Measurements from ENCODE around the gene FAM131A. TPM values are rescaled to one million over a fixed set of nuclear protein-coding genes. Genes with fewer than 3 reads are reported as not detected.

FAM131A gene
- total RNA-seq, 1 experiment from 2014 or later = 14.4 TPM

DNA sequence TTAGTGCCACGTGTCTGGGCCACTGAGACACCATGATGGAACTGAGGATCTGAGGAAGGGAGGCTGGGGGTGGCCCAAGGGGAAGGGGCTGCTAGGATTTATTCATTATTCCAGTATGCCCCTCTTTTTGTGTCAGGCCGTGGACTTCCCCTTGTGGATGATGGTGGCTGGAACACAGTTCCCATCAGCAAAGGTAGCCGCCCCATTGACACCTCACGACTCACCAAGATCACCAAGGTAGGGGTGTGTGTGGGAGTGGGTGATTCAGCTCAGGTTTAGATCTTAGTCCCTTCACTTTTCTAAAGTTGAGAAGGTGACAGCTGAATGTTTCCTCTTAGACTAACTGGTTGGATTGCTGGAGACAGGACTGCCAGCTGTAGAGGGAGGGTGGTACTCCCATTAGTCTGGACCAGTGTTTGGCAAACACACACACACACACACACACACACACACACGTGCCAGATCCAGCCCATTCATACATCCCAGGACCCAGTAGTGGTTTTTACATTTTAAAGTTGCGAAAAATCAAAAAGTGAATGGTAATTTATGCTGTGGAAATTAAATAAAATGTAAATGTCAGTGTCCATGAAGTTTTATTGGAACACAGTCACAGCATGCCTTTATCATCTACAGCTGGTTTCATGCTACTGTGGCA lies 11.6 kb upstream of the FAM131A start:
- no peaks in the 10 kb centered on the region for H3K4me1 Mint-ChIP-seq
- Histone ChIP-seq H2AK5ac (ENCODE audit: insufficient read length, low read length) (no peak overlapping the region), H3K4me2 (ENCODE audit: insufficient read depth, insufficient read length, low read length) (no peak overlapping the region), H3K23ac (ENCODE audit: insufficient read length, low read depth, low read length) (no peak overlapping the region), H3K9ac (ENCODE audit: extremely low read depth, insufficient read length, low read length) (no peak overlapping the region), H2BK12ac (ENCODE audit: insufficient read length, low read depth, low read length) (no peak overlapping the region), H4K5ac (ENCODE audit: insufficient read length, low read depth, low read length) (no peak overlapping the region), H3K27ac (ENCODE audit: insufficient read length, low read depth, low read length) (no peak overlapping the region), H3K56ac (ENCODE audit: insufficient read length, low read depth, low read length) (no peak overlapping the region), H3K4me1 (ENCODE audit: insufficient read depth, low read length) (no peaks in the 10 kb centered on the region), H3K79me2 (ENCODE audit: insufficient read depth, low read length) (no peaks in the 10 kb centered on the region), H2BK15ac (ENCODE audit: low read depth, low read length) (no peak overlapping the region), H3K27me3 (ENCODE audit: insufficient read depth, low read length) (no peaks in the 10 kb centered on the region), H2BK20ac (ENCODE audit: low read depth, low read length, poor library complexity, severe bottlenecking) (no peak overlapping the region), H3K9me3 (ENCODE audit: control insufficient read depth, low read depth, low read length) (no peaks in the 10 kb centered on the region), H2BK120ac (ENCODE audit: low read depth, low read length, poor library complexity, severe bottlenecking) (no peak overlapping the region), H2BK5ac (ENCODE audit: insufficient read length, low read length) (no peak overlapping the region), H3K18ac (ENCODE audit: insufficient read length, low read depth, low read length) (no peak overlapping the region), H4K20me1 (ENCODE audit: control insufficient read depth, insufficient read depth, insufficient read length) (no peaks in the 10 kb centered on the region), H2AFZ (ENCODE audit: low read length) (no peak overlapping the region), H3K4ac (ENCODE audit: low read depth, low read length) (no peak overlapping the region), H3K14ac (ENCODE audit: insufficient read depth, low read length) (no peak overlapping the region), H4K91ac (ENCODE audit: insufficient read length, low read depth, low read length) (no peak overlapping the region), H3T11ph (ENCODE audit: low read length) (no peak overlapping the region), H4K8ac (replicated peaks; ENCODE audit: insufficient read length, low read depth, low read length) (no peak overlapping the region), H3K23me2 (ENCODE audit: insufficient read length, low read depth, low read length, poor library complexity, severe bottlenecking) (no peaks in the 10 kb centered on the region), H3K79me1 (ENCODE audit: insufficient read depth, low read depth, low read length, poor library complexity, severe bottlenecking) (no peaks in the 10 kb centered on the region)
- H3K4me3 Mint-ChIP-seq = no peak overlapping the region
- H3K36me3 Mint-ChIP-seq (ENCODE audit: insufficient read depth in 1 of 3, low read depth in 3 of 3) = peaks cover 89 to 98% (median 97%) of the 10 kb centered on the region in 3 experiments
- no peaks in the 10 kb centered on the region for H3K9me3 Mint-ChIP-seq
- H3K27ac Mint-ChIP-seq = no peak overlapping the region
- no CpG with 5 or more reads among the region's 6 CpGs for WGBS (ENCODE audit: extremely low coverage, insufficient read length, low lambda C conversion rate)
- DNase-seq = no peak
- no peaks in the 10 kb centered on the region; the same call in none of the 2 replicates for H3K27me3 Mint-ChIP-seq (ENCODE audit: low read depth)
- TF ChIP-seq, protein P1, sequence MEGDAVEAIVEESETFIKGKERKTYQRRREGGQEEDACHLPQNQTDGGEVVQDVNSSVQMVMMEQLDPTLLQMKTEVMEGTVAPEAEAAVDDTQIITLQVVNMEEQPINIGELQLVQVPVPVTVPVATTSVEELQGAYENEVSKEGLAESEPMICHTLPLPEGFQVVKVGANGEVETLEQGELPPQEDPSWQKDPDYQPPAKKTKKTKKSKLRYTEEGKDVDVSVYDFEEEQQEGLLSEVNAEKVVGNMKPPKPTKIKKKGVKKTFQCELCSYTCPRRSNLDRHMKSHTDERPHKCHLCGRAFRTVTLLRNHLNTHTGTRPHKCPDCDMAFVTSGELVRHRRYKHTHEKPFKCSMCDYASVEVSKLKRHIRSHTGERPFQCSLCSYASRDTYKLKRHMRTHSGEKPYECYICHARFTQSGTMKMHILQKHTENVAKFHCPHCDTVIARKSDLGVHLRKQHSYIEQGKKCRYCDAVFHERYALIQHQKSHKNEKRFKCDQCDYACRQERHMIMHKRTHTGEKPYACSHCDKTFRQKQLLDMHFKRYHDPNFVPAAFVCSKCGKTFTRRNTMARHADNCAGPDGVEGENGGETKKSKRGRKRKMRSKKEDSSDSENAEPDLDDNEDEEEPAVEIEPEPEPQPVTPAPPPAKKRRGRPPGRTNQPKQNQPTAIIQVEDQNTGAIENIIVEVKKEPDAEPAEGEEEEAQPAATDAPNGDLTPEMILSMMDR (conservative IDR thresholded peaks at IDR 0.05) = no peak

All from H9 (cell line).